Activated CD4-positive, CD25-positive, alpha-beta regulatory T cell treated with anti-CD3 and anti-CD28 coated beads, Interleukin-2, amount 50 U/mL, for 16 hours (primary cell): Measurements from ENCODE around the gene CEP135.
"Not testable (repeated sequence)": the region's sequence is repeated elsewhere in the genome, so short reads cannot be mapped to it uniquely, and the experiment has no call there.

Experiments
- DNase-seq: peaks from one replicate; pipeline ENCODE4 v3.0.0-alpha.2; 2020; ENCODE audit warnings: low read depth, low spot score

Gene CEP135

DNA sequence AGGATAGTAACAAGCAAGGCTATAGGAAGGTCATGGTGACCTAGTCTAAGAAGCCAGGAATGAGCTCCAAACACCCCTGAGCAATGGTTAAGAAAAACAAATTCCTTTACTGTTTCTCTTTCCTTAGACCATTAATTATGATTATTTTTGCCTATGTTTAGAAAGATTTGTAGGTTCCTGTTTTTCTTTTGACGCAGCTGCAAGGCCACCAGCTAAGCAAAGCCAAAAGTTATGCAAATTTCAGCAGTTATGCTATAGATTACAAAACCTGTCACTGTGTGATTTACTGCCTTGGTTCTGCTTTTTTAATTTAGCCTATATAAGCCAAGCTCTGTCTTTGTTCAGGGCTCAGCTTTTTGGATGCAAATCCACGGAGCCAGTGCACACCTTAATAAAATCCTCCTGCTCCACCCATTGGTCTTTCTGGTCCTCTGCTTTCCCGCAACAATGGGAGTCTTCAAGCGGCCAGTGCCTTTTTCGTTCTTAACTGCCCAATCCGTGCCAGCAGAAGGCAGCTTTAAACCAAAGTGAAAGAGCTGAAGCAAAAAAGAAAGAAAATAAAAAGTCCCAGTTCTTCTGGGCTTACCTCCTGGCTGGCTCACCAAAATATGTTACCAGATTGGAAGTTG, 1.4 kb upstream of the CEP135 start:
- DNase-seq, result no peak

DNA sequence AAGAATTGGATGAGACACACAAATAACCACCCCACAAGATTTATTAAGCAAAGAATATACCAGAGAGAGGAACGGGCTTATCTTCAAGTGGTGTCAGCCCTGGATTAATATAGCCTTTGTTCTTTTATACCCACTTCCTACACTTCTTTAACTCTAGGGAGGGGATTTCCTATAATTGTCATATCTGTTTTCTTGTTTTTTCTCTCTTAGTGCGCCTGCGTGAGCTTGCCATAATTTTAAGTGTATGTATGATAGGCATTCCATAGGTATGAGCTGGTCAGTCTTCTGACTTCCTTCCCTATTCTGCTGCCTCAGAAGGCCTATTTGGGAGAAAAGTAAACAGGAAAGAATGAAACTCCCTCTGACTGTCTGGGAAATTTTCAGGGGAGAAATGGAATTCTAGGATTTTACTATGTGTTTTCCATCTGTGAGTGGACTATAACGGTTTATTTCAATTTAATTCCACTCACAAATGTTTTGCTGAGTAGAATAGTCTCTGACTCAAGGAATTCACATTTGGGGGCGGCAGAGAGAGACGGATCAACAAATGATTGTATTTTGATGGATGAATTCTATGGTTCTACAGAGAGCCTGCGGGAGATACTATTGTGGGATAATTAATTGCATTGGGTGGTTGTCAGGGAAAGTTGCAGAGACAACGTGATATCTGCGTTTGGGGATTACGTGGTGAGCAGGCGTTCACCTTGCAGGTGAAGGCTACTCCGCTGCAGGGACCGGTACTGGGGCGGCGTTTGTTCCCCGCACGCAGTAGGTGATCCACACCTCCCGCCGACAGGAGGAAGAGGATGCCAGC, 626 bp upstream of the CEP135 start:
- DNase-seq, result peak; percentile 13

DNA sequence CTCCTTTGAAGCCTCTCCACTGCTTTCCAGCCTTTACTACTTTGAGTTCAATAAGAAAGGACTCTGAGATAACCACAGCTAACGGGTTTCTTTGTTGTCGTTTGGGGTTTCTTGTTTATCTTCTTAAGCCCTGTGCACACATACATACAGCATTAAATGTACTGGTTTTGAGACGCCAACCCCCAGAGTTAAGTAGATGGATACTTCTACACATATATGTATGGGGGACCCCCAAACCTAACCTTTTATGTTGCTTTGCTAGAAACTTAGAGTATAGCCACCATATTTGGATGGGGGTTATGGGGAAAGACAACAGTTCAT, 697 bp downstream of the CEP135 start:
- DNase-seq, result no peak

DNA sequence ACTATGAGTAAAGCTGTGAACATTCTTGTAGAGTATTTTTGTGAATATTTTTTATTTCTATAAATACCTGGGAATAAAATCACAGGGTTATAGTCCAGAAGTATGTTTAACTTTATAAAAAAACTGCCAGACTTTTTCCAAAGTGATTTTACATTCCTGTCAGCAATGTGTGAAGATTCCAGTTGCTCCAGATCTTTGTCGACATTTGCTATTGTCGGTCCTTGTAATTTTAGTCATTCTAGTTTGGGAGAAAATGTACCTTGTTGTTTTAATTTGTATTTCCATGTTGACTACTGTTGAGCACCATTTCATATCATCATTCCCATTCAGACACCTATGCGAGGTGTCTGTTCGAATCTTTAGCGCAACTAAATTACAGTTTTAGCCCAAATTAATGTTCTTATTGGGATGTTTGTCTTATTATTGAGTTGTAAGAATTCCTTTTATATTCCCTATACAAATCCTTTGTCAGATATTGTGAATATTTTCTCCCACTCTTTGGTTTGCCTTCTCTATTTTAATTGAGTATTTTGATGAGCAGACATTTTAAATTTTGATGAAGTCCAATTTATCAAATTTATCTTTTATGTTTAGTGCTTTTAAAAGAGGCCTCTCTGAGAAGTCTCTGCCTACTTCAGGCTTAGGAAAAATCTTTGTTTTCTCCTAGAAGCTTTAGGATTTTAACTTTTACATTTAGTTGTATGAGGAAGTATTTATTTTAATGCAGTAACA, 2.6 kb downstream of the CEP135 start:
- no peak for DNase-seq

DNA sequence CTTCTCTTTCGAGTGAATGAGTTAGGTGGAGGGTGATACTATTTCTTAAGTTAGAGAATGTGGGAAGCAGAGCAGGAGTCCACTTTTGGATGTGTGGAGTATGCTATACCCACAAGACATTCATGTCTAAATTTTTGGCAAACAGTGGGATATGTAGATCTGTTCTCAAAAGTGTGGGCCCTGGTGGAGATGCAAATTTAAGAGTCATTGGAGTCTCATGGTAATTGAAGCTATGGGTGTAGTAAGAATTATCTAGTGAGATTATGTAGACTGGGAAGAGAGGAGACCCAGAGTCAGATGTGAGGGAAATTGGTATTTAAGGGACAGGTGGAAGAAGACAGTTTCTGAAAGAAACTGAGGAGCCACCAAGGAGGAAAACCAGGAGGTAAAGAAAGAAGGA, 7.0 kb downstream of the CEP135 start:
- no peak for DNase-seq

DNA sequence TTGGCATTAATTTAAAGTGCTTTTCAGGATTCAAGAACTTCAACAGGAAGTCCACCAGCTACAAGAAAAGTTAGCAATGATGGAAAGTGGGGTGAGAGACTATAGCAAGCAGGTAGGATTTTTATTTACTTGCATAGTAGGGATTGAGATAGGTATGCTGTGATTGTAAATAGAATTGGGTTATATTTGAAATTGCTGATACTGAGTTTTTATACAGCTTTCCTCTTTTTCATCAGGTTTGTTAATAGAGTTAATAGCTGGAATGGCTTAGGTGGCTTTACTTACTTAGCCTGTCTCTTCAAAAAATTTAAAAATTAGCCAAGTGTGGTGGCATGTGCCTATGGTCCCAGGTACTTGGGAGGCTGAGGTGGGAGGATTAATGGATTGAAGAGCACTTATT, 10.9 kb downstream of the CEP135 start:
- DNase-seq, result no peak

DNA sequence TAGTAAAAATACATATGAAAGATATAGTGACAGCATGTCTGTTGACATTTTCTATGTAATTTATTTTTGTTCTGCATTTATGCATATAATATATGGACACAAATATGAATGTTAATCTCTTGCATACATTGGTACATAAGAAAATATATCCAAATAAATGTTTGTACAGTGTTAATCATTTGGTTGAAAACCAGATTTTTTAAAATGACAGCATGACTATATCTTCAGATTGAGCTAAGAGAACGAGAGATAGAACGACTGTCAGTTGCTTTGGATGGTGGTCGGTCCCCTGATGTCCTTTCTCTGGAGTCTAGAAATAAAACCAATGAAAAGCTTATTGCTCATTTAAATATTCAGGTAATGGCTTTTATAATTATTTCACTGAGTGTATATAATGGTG, 15.3 kb downstream of the CEP135 start:
- no peak for DNase-seq

DNA sequence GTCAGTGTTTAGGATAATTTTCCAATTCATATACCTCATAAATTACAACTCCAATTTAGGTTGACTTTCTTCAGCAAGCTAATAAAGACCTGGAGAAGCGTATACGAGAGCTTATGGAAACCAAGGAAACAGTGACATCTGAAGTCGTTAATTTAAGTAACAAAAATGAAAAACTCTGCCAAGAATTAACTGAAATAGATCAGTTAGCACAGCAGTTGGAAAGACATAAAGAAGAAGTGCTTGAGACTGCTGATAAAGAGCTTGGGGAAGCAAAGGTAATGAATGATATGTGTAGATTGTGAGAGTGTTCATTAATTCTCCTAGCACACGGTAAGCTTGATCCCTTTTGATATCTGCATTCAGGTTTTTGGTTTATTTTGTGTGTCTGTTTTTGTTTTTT, 16.8 kb downstream of the CEP135 start:
- no peak for DNase-seq

DNA sequence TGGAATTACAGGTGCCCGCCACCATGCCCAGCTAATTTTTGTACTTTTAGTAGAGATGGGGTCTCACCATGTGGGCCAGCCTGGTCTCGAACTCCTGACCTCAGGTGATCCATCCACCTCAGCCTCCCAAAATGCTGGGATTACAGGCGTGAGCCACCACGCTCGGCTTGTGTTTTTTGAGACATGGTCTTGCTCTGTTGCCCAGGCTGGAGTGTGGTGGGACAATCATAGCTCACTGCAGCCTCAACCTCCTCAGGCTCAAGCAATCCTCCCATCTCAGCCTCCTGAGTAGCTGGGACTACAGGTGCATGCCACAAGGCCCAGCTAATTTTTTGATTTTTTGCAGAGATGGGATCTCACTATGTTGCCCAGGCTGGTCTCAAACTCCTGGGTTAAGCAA, 17.6 kb downstream of the CEP135 start:
- DNase-seq, result not testable (repeated sequence)

DNA sequence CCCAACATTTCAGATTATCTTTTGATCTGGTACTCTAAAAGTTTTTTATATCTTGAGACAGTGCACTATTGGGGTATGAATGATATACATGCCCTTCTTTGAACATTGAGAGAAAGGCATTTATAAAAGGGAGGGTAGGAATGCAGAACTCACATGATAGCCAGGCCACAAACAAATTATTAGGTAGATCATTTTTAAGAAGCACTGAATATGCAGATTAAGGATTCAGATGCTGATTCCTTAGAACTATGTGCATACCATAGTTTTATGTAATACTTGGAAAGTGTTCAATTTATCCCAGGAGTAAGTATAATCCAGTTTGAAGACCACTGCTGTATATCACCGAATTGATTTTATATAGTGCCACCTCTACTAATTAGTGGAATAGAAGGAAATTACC, 18.6 kb downstream of the CEP135 start:
- no peak for DNase-seq

DNA sequence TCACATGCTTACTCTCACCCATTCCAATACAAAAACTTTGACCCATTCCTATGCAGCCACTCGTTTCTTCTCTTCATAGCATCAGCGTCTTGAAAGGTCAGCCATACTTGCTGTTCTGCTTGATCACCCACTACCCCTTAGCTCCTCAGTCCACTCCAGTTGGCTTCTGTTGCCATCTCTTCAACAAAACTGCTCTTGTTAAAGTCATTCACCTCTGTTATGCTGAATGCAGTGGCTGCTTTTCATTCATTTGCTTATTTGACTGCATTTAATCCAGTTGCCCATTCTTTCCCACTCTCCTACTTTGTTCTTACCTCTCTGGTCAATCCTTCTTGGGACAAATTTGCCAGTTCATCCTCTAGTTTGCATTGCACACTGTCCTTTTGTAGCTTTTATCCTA, 24.9 kb downstream of the CEP135 start:
- no peak for DNase-seq

DNA sequence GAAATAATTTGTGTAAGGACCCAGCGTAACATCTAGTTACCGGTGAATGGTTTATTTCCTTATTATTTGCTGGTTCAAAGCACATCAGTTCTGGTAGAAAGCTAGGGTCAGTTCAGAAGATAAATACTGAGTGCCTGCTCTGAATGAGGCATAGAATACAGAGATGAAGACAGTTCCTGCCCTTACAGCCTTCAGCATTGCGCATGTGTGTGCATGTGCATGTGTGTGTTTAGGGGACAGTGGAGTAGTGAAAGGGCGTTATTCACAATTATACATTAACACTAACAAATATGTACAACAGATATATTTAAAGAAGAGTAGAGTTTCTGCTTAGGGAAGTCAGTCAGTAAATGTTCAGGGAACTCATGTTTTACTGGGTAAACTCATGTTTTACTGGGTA, 29.1 kb downstream of the CEP135 start:
- DNase-seq, result no peak

DNA sequence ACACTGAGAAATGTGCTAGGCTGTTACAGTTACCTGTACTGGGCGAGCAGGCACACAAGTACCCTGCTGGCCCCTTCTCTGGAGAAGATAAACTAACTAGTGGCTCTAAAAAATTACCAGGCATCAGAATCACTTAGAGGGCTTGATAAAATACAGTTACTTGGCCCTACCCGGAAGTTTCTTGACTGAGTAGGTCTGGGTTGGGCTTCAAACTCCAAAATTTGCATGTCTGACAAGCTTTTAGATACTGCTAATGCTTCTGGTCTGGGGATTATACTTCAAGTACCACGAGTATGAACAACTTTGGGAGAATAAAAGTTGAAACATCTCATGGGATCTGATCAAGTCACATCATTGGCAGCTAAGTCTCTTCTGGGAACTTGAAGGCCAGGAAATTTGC, 30.8 kb downstream of the CEP135 start:
- no peak for DNase-seq

DNA sequence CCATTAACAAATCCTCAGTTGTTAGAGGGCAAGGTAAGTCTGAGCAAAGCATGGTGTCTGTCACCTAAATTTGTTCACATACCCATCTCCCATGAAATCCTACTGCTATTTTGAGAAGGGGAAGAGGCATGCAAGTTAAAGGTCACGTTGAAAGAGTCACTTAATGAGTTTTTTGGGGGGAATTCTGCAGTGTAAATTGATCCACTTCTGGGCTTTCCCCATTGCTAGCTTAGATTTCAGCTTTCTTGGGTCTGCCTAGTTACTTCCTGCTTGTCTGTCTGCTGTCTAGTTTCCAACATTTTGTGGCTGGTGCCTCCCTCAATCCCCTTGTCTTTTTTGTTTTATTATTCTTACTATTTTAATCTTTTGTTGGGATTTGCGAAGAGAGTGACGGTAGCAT, 32.0 kb downstream of the CEP135 start:
- DNase-seq, result no peak

DNA sequence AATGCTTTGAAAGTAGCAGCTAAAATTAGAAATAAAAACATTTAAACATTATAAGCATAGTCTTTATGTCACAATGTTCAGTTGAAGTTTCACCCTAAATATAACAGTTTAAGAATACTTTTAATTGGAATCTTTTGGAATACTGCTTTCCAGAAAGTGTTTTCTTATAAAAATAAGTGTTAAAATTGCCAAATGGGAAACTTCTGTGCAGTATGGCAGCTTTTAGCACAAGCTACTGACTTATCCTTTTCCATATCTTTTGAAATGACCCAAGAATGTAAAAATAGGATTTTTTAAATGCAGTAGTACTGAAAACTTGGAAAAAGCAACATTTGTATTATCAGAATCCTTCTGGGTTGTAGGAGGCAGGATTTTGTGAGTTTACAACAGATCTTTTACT, 34.2 kb downstream of the CEP135 start:
- no peak for DNase-seq

DNA sequence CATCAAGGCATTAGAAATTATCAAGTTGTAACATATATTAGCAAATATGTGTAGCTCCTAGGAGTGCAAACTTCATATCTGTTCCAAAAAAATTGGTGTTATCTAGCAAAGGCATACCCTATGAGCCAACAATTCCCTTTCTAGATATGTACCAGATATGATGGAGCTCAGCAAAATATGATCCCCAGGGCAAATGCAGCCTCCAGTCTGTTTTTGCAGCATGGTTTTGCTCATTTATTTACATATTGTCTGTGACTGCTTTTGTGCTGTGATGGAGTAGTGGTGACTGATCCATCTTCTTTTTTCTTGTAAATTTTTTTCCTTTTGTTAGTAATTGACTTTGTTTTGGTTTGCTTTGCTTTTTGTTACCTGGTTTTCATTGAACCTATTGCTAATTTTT, 41.0 kb downstream of the CEP135 start:
- DNase-seq, result no peak

DNA sequence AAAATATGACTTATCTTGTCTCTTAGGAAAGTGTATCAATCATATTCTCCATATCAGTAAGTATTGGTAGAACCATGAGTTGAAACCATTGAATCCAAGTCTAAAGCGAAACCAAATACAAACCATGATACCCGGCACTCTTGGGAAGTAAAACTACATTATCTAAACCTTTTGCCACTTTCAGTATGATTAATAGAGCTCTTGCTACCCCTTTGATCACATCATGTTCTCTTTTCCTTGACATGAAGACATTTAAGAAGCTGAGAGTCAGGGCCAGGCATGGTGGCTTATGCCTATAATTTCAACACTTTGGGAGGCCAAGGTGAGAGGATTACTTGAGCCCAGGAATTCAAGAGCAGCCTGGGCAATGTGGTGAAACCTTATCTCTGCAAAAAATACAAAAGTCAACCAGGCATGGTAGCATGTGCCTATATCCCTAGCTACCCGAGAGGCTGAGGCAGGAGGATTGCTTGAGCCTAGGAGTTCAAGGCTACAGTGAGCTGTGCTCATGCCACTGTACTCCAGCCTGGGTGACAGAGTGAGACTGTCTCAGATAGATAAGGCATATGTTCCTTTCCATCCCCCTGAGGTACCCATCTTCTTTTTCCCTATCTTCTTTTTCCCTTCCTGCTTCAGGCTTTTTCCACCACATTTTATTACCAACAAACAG, 45.4 kb downstream of the CEP135 start:
- DNase-seq, result no peak

DNA sequence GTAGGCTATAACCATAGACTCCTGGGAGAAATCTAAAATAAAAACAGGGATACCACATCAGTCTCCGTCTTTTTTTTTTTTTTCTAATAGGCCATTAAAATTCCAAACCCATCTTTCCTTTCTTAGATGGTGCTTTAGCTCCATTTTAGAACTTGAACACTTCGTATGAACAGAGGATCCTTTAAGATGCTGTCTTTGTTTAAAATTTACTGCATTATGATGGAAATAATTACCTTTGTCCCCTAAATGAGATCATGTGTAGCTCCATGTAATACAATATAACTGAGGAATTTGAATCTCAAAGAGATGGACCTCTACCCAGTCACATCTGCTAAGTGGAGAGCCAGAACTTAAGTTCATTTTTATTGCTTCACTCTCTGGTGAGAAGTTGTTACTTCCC, 47.9 kb downstream of the CEP135 start:
- DNase-seq, result no peak

DNA sequence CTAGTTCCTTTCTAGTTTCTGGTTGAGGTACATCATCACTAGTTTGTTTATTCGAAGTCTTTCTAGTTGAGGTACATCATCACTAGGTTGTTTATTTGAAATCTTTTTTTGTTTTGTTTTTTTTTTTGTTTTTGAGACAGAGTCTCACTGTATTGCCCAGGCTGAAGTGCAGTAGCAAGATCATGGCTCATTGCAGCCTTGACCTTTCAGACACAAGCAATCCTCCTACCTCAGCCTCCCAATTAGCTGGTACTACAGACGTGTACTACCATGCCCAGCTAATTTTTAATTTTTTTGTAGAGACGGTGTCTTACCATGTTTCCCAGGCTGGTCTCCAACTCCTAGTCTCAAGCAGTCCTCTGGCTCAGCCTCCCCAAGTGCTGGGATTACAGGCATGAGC, 54.9 kb downstream of the CEP135 start:
- no peak for DNase-seq

DNA sequence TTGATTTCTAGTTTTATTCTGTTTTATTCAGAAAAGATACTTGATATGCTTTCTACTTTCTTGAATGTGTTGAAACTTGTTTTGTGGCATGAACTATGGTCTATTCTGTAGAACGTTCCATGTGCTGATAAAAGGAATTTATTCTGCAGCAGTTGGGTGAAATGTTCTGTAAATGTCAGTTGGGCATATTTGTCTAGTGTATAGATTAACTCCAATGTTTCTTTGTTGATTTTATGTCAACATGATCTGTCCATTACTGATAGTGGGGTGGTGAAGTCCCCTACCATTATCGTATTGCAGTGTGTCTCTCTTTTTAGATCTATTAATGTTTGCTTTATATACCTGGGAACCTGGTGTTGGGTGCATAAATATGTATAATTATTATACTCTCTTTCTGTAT, 55.5 kb downstream of the CEP135 start:
- no peak for DNase-seq

DNA sequence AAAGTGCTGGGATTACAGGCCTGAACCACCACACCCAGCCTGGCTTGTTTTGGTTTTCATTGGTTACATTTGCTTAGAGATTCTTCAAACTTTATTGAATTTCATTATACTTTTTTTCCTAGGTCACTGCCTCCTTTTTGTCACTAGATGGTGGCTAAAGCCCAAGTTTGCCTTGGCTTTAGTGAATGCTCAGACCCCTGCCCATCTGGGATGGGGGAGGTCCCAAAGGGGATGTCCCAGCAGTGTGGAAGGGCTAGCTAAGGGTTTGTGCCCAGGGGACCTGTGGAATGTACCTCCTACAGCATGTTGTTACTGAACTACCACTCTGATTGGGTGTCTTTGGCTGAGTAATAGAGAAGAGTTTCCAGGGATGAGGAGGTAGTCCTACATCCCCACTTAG, 58.4 kb downstream of the CEP135 start:
- no peak for DNase-seq

DNA sequence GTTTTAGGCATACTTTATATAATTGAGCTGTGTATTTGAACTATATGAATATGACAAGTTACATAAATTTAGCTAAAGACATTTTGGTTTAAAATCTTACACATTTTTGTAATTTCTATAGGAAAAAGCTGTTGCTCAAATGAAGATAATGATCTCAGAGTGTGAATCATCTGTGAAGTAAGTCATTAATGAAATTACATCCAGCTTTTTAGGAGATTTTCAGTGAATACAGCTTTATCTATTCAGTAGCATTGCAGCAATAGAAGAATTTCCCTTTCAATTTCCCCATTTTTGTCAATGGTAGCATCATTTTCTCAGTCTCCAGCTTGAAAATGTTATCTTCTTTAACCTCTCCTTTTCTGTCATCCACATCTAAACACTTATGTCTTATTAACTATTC, 59.5 kb downstream of the CEP135 start:
- no peak for DNase-seq

DNA sequence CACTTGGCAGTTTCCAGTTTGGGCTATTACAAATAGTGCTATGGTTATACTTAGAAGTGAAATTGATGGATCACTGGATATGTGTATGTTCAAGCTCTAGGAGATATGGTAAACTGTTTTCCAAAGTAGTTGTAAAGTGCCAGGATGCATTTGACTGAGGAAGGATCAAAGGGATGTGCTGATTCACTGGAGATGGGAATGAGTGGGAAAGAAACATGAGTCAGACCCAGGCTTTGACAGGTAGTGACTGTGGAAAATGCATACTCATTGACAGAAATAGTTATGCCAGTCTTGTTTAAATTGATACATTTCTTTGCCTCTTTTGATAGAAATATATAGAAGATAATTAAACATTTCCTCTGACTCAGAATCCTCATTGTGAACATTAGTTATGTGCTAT, 77.9 kb downstream of the CEP135 start:
- no peak for DNase-seq
